ENCODE data around the gene ATOSA.

Gene ATOSA, protein sequence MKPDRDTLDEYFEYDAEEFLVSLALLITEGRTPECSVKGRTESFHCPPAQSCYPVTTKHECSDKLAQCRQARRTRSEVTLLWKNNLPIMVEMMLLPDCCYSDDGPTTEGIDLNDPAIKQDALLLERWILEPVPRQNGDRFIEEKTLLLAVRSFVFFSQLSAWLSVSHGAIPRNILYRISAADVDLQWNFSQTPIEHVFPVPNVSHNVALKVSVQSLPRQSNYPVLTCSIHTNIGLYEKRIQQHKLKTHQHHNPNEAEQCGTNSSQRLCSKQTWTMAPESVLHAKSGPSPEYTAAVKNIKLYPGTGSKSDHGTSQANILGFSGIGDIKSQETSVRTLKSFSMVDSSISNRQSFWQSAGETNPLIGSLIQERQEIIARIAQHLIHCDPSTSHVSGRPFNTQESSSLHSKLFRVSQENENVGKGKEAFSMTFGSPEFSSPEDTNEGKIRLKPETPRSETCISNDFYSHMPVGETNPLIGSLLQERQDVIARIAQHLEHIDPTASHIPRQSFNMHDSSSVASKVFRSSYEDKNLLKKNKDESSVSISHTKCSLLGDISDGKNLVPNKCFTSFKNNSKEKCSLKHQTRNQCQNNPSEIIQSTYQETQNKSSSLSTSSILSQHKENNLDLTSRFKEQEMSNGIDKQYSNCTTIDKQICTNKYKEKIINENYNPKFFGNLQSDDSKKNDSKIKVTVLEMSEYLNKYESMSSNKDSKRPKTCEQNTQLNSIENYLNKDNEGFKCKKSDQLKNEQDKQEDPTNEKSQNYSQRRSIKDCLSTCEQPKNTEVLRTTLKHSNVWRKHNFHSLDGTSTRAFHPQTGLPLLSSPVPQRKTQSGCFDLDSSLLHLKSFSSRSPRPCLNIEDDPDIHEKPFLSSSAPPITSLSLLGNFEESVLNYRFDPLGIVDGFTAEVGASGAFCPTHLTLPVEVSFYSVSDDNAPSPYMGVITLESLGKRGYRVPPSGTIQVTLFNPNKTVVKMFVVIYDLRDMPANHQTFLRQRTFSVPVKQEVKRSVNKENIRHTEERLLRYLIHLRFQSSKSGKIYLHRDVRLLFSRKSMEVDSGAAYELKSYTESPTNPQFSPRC

DNA sequence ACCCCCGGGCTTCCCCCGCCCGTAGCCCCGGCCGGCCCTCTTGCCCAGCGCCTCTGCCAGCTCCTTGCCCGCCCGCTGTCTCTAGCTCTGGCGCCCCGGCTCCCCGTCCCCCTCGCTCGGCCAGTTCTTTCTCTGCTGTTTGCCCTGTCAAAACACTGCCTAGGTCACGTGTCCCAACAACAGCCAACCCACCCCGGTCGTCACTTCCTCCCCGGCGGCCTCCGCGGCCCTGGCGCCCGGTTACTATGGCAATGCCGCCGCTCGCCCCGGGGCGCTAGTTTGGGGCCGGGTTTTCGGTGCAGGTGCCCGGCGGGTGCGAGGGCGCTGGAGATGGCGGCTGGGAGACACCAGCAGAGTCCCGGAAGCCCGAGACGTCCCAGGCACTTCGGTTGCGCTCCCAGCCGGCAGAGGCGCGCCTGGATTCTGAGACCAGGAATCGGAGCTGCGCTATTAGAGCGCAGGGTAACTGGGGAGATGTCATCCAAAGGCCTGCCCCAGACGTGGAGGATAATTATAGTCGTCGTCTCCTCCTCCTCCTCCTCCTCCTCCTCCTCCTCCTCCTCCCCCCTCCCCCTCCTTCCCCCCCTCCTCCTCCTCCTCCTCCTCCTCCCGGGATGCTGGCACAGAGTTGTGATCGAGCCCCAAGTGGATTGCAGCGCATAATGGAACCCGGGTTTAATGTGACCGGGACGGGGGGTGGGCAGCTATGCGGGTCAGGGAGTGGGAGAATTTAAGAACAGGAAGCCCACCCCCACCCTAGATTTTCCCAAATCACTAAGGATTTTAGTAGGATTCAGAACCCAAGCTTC lies at the start of gene ATOSA:
TSS of gene ATOSA (minus strand) at position 157 of the 809 bp plus-strand sequence. CDS start 1,367 bp downstream, outside the sequence.
- peak; percentile 93 for DNase-seq

DNA sequence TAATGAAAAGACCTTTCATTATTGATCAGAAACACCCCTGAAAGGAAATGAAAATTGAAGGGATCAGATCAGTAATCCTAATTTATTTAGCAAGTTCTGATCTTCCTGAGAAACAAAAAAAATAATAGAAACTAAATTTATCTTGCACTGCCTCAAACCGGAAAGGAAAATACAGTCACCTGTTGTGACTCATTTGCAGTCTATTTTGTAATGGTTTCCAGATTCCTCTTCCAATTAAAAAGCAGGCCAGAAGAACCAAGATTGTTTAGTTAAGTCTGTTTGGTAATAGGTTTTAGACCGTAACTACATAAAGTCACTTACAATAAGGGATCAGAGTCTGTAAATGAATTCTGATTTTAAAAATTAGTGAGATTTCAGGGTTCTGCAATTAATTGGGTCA lies 49.7 kb upstream of the ATOSA start:
- DNase-seq = no peak

DNA sequence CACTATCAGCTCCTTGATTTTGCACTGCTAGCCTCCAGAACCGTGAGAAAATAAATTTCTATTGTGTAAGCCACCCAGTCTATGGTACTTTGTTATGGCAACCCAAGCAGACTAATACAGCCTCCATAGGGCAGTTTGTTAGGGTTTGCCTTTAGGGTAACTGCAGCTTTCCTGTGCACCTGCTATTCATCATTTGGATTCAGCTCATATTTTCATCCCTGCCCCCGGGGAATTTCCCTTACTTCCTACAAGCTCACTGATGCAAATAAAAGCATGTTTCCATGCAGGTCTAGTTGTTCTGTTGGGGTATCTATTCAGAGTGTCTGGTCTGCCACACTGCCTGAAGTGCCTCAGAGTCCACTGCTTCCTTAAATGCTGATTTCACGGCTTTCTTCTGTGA lies 48.6 kb upstream of the ATOSA start:
- no peak for DNase-seq

DNA sequence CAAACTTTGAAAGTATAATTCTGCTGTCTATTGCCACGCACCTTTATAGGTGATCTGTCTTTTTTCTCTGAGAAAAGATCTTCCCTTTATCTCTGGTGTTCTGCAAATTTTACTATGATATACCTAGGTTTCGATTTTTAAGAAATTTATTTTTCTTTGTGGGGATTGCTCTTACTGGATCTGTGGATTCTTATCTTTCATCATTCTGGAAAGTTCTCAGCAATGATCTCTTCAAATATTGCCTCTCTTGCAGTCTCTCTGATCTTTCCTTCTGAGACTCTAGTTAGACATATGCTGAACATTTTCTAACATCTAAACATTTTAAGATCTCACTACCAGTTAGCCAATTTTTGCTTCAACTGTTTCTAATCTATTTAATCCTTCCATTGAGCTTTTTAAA lies 47.0 kb upstream of the ATOSA start:
- DNase-seq = no peak

DNA sequence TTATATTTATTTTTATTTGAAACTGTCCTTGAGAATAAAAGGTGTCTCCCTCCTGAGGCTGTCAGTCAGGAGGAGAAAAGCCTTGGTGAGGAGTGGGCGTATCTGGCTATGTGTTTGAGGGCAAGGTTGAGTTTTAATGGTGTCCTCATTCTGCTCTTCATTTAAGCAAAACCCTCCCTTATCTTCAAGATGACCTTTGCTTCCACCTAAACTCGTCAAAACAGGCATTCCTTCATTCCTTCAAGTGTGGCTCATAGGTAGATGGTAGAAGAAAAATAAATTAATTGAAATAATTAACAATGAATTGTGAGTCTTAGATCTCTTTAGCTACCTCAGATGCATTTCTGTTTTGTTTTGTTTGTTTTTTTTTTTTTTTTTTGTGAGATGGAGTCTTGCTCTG lies 39.4 kb upstream of the ATOSA start:
- no peak for DNase-seq

DNA sequence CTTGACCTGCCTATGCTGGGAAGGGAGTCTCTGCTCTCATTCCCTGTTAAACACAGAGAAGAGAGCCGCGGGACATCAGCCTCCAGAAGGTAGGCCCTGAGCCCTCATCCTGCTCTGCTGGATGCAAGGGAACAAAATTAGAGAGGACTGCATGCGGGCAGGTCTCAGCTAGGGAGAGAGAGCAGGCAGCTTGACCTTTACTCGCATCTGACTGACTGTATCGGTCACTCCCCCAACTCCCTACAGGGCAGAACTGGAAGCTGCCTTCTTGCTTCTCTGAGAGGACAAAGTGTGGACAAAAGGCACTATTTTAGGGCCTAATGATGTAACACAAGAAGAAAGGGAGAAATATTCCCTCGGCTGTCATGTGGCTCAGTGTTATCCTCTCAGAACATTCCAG lies 38.7 kb upstream of the ATOSA start:
- DNase-seq = no peak

DNA sequence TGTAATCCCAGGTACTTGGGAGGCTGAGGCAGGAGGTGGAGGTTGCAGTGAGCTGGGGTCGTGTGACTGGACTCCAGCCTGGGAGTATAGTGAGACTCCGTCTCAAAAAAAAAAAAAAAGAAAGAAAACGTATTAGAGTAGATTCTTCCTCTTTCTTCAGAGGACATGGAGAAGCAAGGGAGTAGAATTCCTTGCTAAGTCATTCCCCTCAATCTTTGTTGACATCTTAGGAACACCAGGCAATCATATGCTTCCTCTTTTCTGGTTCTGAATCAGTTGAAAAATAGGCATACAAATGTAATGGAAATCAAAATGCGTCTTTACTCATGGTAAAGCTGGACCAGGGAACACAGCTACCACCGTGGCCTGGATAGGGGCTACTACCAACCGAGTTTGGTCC lies 38.3 kb upstream of the ATOSA start:
- DNase-seq = no peak

DNA sequence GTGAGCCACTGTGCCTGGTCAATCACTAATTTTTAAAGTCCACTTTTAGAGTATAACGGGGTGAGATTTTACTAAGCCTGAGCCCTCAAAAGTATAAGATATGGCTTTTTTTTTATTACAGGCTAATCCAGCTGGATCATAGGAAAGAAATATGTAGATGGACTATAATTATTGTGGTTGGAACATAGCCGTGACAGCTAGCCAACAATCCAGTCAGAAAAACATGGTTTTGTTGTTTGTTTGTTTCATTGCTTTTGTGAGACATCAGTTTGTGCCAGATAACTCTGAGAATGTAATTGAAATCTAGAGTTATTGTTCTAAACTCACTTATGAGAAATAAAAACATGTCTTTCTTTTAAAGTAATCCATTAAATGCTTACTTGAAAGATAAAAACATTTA lies 37.3 kb upstream of the ATOSA start:
- DNase-seq = no peak

DNA sequence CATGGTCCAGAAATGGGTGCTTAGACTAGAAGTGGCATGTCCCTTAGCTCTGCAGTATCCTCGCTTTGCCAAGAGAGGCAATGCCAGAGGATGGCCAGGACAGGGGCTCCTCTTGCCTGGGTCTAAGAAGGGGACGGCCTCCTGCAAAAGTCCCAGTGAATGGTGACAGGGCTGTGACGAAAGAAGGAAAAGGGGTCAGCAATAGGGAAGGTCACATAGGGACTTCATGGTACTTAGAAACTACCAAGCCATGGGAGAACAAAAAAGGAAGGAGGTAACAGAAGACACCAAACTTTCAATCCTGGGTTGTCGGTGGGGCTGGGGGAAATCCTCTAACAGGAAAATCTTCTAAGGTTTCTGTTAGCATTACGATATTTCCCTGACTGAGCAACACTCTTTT lies 36.2 kb upstream of the ATOSA start:
- no peak for DNase-seq

DNA sequence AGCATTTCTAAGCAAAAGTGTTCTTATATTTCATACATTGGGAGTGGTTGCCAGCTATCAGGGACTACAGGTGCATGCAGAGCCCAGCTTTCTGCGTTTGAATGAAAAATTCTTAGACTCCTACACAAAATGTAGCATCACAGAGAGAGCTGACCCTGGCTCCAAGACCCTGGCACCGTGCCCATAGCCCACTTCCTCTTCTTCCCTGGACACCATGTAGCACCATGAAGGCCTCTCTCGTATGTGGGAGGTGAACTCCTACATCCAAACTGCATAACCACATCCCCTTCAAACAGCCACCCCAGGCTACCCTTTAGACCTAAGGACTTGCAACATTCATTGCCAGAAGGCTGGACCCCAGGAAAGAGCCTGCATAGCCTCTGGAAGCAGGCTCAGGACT lies 35.8 kb upstream of the ATOSA start:
- DNase-seq = no peak

DNA sequence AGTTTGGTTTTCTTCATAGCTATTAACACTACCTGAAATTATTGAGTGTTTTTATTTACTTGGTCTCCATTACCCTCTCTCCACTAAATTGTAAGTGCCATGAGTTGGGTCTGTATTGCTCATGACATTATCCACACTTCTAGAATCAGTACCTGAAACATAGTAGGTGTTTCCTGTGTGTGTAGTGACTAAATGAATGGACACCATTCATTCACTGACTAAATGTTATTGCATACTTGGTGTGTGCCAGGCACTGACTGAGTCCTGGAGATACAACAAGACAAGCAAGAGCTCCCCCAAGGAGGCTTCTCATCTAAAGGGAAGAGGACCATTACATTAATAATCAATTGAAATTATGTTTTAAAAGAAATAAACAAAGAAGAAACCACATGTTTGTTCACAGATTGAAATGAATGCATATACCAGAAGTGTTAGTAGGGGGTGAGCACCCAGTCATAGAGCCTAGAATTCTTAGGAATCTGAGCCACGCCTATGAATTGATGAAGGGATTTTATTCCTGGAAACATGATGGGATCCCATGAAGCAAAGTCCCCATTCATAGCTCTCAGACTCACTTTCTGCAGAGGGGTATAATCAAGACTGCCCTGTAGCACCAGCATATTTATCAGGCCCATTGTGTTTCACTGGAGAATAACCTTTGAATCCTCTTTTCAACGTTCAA lies 31.7 kb upstream of the ATOSA start:
- no peak for DNase-seq

DNA sequence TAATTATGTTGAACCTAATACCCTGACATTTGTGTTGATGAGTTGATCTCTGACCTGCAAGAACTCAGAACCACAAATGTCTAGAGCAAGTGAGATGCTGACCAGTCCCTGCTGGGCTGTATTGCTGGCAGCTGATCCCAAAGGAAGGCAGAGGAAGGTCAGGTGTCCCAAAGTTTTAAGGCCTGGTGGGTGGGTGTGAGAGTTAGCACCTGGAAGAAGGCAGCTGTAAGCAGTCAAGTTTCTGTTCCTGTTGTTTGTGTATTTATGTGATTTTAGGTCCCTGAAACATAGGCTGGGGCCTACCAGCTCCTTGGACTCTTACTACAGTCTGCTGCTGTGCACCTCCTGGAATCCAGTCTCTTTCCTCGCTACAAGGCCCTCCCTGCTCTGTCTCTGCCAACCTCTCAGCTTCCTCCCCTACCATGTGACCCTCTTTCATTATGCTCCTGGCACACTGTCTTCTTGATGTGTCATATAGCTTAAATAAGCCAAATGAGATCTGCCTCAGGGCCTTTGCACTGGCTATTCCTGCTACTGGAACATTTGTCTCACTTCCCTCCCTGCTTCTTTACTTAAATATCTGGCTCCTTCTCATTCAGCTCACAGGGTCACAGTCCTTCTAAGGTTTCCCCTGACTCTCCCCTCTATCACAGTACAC lies 31.0 kb upstream of the ATOSA start:
- no peak for DNase-seq

DNA sequence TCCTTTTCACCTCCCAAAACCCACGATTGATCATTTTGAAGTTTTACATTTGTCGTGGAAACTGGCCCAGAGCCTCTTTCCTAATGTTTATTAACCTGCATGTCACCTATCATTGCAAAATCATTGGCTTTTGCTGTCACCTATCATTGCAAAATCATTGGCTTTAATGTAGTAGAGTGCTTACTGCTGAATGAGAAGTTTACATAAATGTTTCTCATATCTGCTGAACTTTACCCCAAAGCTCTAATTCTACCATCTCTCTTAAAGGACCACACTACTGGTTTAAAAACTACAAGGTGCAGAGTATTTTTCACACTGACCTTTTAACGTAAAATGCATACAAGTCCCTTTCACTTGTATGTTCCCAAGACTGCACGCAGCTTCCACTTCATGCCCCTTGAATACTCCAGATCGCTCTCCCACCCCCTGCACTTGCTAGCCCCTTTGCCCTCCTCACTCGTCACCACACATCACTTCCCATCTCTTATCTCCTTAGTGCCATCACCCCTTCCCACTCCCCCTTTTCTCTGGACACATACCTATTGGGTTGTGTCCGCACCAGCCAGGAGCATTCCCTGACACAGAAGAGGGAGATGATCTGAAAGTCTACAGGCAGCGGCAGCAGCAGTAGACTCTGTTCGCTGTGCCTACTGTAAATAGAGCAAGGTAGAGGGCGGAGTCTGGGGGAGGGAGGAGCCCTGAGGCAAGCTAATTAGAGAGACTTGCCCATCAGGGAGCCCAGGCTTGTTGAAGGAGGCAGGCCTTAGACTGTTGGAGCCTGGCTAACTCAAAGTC lies 30.2 kb upstream of the ATOSA start:
- peak; percentile 29 for DNase-seq

DNA sequence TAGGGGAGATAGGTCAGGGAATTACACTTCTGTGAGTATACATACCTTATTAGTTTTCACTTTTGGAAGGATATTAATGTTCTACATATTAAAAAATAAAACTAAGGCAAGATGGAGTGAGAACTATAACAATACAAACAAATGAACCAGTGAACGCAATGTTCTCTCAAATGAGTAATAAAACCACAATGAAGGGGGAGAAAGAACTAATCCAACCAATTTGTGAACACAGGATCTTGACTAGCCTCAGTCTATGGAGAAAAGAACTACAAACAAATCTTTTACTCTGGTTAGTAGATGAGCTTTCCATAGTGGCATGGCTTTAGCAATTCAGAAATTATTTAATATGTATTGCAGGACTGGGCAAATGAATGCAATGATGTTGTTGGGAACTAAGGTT lies 26.9 kb upstream of the ATOSA start:
- DNase-seq = no peak

DNA sequence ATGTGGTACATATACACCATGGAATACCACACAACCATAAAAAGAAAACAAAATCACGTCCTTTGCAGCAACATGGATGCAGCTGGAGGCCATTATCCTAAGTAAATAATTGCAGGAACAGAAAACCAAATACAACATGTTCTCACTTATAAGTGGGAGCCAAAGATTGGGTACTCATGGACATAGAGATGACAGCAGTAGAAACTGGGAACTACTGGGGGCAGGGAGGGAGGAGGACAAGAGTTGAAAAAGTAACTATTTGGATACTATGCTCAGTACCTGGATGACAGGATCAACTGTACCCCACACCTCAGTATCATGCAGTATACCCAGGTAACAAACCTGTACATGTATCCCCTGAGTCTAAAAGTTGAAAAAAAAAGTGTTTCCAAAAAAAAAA lies 23.2 kb upstream of the ATOSA start:
- no peak for DNase-seq

DNA sequence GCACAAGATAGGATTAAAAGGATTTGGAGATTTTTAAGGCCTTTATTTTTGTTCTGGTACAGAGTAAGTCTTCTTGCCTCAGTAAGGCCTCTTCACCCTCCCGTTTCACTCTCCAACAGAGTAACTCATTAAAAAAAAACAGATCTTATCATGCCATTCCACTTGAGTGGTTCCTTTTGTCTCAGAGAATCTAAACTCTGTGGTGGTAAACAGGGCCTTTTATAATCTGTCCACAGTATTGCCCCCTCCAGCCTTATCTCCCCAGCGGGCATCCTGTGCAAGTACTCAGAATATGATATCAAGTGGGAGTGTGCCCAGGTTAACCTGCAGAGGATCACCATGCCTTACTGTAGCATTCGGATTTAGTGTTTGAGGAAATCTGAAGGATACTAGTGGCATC lies 20.3 kb upstream of the ATOSA start:
- DNase-seq = no peak

DNA sequence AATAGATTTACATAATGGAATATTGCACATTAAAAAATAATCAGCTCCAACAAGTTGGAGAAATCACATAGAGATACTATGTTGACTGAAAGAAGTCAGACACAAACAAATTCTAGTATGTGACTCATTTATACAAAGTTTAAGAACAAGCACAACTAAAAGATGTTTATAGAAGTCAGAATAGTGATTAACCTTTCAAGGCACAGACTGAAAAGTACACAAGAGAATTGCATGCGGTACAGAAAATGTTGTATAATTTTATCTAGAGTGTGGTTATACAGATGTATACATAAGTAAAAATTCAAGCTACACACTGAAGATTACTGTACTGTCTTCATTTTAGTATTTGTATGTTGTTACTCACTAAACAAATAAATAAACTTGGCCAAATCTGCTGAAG lies 19.3 kb upstream of the ATOSA start:
- DNase-seq = no peak

DNA sequence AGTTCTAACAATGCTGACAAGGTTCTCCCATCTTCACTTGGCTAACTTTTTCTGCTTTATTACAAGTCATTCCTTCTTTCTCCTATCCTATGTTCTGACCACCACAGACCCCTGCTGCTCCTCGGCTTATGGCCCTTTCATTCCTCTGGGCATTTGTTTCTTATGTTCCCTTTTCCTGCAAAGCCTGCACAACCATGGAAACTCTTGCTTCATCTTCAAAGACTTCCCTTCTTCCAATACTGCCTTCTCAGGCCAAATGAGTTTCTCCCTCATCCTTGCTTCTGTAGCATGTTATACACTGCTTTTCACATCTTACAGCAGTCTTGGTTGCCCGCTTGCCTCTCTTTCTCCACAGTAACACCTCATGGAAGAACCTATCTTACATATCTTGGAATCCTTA lies 17.9 kb upstream of the ATOSA start:
- no peak for DNase-seq

DNA sequence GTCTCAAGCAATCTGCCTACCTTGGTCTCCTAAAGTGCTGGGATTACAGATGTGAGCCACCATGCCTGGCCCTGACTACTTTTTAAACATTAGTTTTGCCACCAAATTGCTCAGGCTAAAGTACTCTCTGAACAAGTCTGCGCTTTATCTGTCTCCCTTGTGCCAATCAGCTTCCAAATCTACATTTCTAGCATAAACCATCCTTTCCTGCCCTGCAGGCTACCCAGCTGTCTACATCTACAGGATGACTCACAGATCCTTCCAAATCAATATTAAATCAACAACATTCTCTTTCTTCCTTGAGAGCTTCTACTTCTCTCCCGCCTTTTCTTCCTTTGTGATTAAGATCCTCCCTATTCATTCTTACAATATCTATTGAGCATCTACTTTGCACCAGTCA lies 16.0 kb upstream of the ATOSA start:
- DNase-seq = no peak

DNA sequence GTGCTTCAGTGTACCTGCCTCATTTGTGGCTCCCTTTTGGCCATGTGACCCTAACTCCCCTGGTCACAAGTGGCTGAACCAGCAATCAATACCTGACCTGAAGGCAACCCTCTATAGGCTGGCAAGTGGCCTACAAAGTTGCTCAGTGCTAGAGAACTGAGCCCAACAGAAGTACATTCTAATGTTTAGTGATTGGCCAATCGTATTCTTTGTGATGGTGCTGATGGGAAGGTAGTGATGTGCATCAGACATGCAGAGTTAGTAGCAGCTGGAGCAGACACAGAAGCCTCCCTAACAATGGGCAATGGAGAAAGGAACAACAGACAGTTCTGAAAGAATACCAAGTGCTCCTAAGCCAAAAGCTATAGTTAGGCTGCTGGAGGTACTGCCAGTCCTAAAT lies 10.4 kb upstream of the ATOSA start:
- DNase-seq = no peak

DNA sequence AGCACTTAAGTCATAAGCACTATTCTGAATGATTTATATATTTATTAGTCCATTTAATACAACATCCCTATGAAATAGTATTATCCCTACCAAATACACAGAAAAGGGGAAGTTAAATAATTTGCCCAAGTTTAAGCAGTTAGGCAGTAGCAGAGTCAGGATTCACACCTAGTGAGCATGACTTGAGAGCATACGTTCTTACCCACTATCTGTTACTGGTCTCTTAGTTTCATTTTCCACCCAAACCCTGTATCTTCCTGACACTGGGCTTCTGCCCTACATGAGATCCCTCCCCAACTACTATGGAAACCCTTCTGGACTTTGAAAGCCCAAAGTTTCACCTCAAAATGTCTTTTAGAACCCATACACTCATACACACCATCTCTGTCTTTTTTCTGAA lies 4.4 kb upstream of the ATOSA start:
- no peak for DNase-seq
